Measurements from ENCODE around the gene SNPH.

SNPH gene

DNA sequence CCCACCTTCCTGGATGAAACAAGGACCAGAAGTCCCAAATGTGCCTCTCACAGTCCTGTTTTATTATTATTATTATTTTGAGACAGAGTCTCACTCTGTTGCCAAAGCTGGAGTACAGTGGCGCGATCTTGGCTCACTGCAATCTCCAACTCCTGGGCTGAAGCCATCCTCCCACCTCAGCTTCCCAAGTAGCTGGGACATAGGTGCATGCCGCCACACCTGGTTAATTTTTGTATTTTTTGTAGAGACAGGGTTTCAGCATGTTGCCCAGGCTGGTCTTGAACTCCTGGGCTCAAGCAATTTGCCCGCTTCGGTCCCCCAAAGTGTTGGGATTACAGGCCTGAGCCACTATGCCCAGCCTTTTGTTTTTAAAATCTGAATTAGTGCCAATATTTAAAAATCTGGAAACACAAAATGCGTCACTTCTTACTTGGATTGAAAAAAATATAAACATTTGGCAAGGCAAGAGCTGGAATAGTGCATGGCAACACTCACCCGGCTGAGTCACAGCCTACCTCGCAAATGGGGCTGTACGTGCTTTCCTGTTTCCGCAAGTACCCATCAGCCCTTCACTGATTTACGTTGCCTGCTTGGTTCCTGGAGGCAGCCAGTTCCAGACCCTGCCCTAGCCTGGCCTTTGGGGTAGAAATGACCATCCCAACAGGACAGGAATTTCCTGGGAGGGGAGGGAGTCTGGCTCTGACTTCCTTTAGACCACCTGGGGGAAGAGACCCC, 56.6 kb downstream of the SNPH start:
- TF ChIP-seq, protein P1, sequence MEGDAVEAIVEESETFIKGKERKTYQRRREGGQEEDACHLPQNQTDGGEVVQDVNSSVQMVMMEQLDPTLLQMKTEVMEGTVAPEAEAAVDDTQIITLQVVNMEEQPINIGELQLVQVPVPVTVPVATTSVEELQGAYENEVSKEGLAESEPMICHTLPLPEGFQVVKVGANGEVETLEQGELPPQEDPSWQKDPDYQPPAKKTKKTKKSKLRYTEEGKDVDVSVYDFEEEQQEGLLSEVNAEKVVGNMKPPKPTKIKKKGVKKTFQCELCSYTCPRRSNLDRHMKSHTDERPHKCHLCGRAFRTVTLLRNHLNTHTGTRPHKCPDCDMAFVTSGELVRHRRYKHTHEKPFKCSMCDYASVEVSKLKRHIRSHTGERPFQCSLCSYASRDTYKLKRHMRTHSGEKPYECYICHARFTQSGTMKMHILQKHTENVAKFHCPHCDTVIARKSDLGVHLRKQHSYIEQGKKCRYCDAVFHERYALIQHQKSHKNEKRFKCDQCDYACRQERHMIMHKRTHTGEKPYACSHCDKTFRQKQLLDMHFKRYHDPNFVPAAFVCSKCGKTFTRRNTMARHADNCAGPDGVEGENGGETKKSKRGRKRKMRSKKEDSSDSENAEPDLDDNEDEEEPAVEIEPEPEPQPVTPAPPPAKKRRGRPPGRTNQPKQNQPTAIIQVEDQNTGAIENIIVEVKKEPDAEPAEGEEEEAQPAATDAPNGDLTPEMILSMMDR (IDR thresholded peaks at IDR 0.05), result no peak
- peak; percentile 67 for DNase-seq (ENCODE audit: low spot score)
- H3K4me3 ChIP-seq, result no peak overlapping the region
- peak overlapping the region; percentile 19 to 68 for H3K27ac ChIP-seq

DNA sequence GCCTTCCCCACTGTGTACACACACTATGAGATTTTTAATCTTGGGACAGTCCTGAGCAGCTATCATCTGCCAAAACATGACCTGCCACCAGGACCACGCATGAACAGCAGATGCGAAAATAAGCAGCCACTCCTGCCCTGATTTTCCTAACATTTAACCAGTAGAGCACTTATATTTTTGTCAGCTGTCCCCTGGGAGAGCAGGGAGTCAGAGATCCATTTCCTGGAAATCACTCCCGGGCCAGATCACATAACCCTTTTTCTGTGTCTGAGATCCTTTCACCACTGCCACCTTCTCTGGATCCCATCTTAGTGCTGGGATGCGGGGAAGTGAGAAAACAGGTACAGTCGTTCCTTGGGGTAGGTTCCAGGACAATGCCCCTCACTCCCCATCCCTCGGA, 57.2 kb downstream of the SNPH start:
- peak; percentile 62 for DNase-seq (ENCODE audit: low spot score)
- H3K4me3 ChIP-seq, result no peak overlapping the region
- TF ChIP-seq, protein P1 (IDR thresholded peaks at IDR 0.05), result no peak
- H3K27ac ChIP-seq, result peak overlapping the region in 1 of 2 donors; percentile 68

DNA sequence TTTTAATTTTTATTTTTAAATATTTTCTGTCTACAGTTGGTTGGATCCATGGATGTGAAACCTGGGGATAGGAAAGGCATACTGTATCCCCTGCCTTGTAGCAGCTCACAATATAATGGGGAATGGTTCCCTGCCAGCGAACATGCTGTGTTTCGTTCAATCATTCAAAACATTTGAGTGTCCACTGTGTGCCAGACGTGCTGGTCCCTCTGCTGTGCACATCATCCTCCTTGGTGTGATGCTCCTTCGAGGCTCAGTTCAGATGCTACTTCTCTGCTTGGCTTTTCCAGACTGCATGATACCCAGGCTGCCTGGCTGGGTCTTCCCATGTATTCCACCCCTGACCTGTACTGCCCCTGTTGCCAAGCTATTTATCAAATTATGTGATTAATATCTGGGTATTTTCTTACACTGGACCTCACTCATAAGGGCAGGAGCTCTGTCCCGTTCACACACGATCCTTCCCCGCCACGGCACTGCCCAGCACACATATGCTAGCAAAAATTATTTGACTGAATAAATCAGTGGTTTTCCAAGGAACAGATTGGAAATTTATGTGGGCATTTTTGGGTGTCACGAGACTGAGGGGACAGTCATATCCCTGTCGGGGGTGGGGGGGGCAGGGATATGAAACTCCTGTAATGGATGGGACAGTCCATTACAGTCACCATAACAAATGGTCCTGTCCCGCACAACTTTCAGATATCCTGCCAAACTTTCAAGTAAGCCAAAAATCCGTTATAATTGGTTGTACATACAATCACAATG, 57.9 kb downstream of the SNPH start:
- H3K27ac ChIP-seq, result peak overlapping the region in 1 of 2 donors; percentile 99
- TF ChIP-seq, protein P1 (IDR thresholded peaks at IDR 0.05), result no peak
- H3K4me3 ChIP-seq, result peak overlapping the region; percentile 96
- DNase-seq (ENCODE audit: low spot score), result peak; percentile 71

DNA sequence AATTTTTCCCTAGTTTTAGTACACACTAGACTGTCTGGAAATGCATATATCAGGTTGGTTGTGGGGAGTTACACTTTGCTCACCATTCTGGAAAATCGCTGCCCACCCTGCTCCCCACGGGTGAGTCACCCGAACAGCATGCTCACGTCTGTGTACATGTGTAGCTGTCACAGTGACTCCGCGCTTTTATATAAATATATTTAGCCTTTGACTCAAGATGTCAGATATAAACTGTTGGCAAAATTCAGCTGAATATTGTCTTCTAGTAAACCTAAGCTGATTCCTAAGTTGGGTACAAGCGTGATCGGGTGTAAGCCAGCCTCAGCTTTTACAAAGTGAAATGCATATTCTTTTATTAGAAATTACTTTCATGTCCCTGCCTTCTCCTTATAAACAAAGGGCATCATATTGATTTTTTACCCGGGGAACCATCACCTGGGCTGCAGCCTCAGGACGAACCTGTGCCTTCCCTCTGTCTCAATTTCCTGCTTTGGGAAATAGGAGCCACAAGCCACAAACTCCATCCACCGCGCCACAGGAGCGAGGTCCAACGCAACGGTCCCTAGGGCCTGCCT, 58.6 kb downstream of the SNPH start:
- Histone ChIP-seq H3K4me3 (peak overlapping the region; percentile 96), H3K27ac (peak overlapping the region; percentile 97 to 99)
- DNase-seq (ENCODE audit: low spot score), result peak; percentile 73
- TF ChIP-seq, protein P1 (IDR thresholded peaks at IDR 0.05), result no peak

DNA sequence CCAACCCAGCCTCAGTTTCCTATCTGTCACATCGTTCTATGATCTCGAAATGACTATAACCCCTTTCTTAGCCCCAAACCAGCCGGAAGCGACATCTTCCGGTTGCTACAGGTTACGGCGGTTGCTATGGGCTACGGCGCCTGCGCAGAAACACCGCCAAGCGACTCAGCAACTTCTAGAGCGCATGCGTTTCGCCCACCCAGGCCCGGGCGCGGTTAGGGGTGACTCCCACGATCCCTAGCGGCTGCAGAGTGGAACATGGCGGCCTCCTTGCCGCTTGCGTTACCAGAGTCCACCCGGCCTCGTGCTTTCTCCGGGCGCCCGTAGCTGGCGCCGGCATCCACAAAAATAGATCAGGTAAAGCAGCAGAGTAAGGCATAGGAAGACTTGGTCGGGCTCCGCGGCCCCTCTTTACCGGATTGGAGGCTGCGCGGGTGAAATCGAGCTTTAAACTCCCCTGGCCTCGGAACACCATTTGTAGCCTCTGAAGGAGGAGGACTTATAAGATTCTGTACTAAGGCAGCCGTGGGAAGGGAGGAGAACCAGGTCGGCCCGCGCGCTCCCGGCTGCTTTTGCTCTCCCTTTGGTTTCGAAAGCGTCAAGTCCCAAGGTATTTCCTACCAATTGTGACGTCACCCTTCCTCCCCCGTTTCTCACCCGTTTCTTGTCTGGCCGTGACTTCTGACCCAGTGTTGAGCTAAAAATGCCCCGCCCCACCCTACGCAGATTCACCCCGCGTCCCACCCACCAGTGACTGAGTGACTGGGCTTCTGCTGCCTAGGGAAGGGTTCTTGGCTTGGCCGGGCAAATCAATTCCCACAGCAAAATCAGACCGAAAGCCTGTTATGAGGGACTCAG, 59.3 kb downstream of the SNPH start:
- DNase-seq (ENCODE audit: low spot score), result peak; percentile 98
- peak overlapping the region; percentile 97 to 99 for H3K27ac ChIP-seq
- peak overlapping the region; percentile 96 for H3K4me3 ChIP-seq
- TF ChIP-seq, protein P1 (IDR thresholded peaks at IDR 0.05), result no peak

DNA sequence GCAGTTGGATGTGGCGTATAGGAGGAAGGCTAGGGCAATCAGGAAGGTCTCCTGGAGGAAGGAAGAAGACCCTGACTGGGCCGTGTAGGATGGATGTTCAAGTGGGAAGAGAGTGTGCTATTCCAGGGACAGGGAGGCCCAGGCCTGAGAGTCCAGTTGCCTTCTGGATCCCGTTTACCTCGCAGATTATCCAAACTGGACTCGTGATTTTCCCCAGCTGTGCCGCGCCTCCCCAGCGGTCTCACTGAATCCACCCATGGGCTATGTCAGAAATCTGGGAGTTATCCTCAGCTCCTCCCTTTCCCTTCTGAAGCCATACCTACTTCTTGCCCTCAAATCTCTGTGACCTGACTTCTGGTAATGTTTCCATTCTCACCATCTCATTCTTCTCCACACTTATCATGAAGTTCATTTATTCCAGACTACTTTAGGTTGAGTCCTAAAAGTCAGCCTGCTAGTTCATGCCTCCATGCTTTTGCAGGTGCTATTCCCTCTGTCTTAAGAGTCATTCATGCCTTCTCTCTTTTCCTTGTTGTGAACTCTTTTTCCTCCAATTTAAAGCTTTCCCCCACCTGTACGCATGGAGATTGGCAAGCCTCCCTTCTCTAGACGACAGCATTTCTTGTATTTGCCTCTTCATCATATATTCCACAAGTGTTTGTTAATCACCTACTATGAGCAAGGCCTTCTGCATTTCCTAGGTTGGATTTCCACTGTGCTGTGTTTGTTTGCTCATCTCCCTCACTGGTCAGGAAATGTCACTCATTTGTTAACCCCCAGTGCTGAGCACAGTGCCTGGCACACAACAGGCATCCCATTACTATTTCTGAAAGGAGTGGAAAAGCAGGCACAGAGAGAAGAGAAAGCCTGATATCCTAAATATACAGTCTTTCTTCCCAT, 60.2 kb downstream of the SNPH start:
- peak; percentile 38 for DNase-seq (ENCODE audit: low spot score)

More for the DNA sequence above, 60.2 kb downstream of the SNPH start:
- peak overlapping the region; percentile 97 to 99 for H3K27ac ChIP-seq
- TF ChIP-seq, protein P1 (IDR thresholded peaks at IDR 0.05), result no peak
- peak overlapping the region; percentile 96 for H3K4me3 ChIP-seq
